Measurements from ENCODE around the gene KHDRBS2.
"Not testable (repeated sequence)": the region's sequence is repeated elsewhere in the genome, so short reads cannot be mapped to it uniquely, and the experiment has no call there.

The KHDRBS2 gene

GRCh38 chr6:61867635-61868034 is 418.4 kb downstream of the KHDRBS2 start:
- DNase-seq (ENCODE audit: low read depth) = no peak

GRCh38 chr6:61857541-61857940 is 428.5 kb downstream of the KHDRBS2 start:
- DNase-seq (ENCODE audit: low read depth) = no peak

GRCh38 chr6:61841958-61842357 is 444.1 kb downstream of the KHDRBS2 start:
- DNase-seq (ENCODE audit: low read depth) = no peak

- no peak for DNase-seq (ENCODE audit: low read depth)
Measured at GRCh38 chr6:61835237-61835636, 450.8 kb downstream of the KHDRBS2 start.

GRCh38 chr6:61833176-61833755 is 452.8 kb downstream of the KHDRBS2 start:
- no peak for DNase-seq (ENCODE audit: low read depth)

- DNase-seq (ENCODE audit: low read depth) = no peak
Measured at GRCh38 chr6:61817716-61818115, 468.3 kb downstream of the KHDRBS2 start.

- no peak for DNase-seq (ENCODE audit: low read depth)
Measured at GRCh38 chr6:61810047-61810446, 476.0 kb downstream of the KHDRBS2 start.

GRCh38 chr6:61809004-61809595 is 476.9 kb downstream of the KHDRBS2 start:
- no peak for DNase-seq (ENCODE audit: low read depth)

GRCh38 chr6:61787998-61788397 is 498.0 kb downstream of the KHDRBS2 start:
- DNase-seq (ENCODE audit: low read depth) = no peak

GRCh38 chr6:61769446-61769845 is 516.6 kb downstream of the KHDRBS2 start:
- not testable (repeated sequence) for DNase-seq (ENCODE audit: low read depth)

GRCh38 chr6:61755739-61756138 is 530.3 kb downstream of the KHDRBS2 start:
- no peak for DNase-seq (ENCODE audit: low read depth)

GRCh38 chr6:61751986-61752385 is 534.0 kb downstream of the KHDRBS2 start:
- no peak for DNase-seq (ENCODE audit: low read depth)

- DNase-seq (ENCODE audit: low read depth) = no peak
Measured at GRCh38 chr6:61745994-61746393, 540.0 kb downstream of the KHDRBS2 start.

- DNase-seq (ENCODE audit: low read depth) = no peak
Measured at GRCh38 chr6:61711849-61712248, 574.2 kb downstream of the KHDRBS2 start.

GRCh38 chr6:61688165-61688564 is 597.9 kb downstream of the KHDRBS2 start:
- DNase-seq (ENCODE audit: low read depth) = no peak

- no peak for DNase-seq (ENCODE audit: low read depth)
Measured at GRCh38 chr6:61682562-61682961, 603.5 kb downstream of the KHDRBS2 start.

GRCh38 chr6:61679625-61680024 is 606.4 kb downstream of the KHDRBS2 start:
- DNase-seq (ENCODE audit: low read depth) = no peak

GRCh38 chr6:61675734-61676133 is 610.3 kb downstream of the KHDRBS2 start:
- DNase-seq (ENCODE audit: low read depth) = no peak

GRCh38 chr6:61649845-61650244 is 636.2 kb downstream of the KHDRBS2 start:
- DNase-seq (ENCODE audit: low read depth) = no peak

- no peak for DNase-seq (ENCODE audit: low read depth)
Measured at GRCh38 chr6:61640463-61640862, 645.6 kb downstream of the KHDRBS2 start.
